HepG2 (cell line): ENCODE results near the gene CLEC20A.

Experiments
- CBX5 ChIP-seq: sonication (generic); formaldehyde crosslinking; IDR thresholded peaks from 2 replicates; pipeline ENCODE4 v1.4.0; 2020; ENCODE audit warnings: missing genetic modification reagents, borderline replicate concordance
- SP140L ChIP-seq: sonication (generic); formaldehyde crosslinking; IDR thresholded peaks from 2 replicates; pipeline ENCODE4 v1.4.0; 2020; ENCODE audit warnings: missing genetic modification reagents, borderline replicate concordance
- ZNF7 ChIP-seq: IDR thresholded peaks from 2 replicates; pipeline ENCODE4 v1.6.1; 2016; ENCODE audit warnings: missing biosample characterization, missing genetic modification reagents

- TF ChIP-seq CBX5 (CRISPR knock-in tag) (no peak), ZNF7 (no peak), SP140L (no peak)
Observed at GRCh38 chr1:178530037-178530402, 33.3 kb upstream of the CLEC20A start.
